SHP77 treated with DMSO at 0.1 percent for 48 hours (cell line): ENCODE measurements around the gene BHLHA15.

Source experiments
- DNase-seq: peaks from one replicate; lab custom pipeline; 2025; lab: John Stamatoyannopoulos, UW

The BHLHA15 gene

GRCh38 chr7:98225913-98226614 is 14.8 kb downstream of the BHLHA15 start:
- no peak for DNase-seq

- DNase-seq = no peak
Measured at GRCh38 chr7:98227939-98228338, 16.7 kb downstream of the BHLHA15 start.

- DNase-seq = no peak
Measured at GRCh38 chr7:98228801-98229200, 17.6 kb downstream of the BHLHA15 start.

DNA sequence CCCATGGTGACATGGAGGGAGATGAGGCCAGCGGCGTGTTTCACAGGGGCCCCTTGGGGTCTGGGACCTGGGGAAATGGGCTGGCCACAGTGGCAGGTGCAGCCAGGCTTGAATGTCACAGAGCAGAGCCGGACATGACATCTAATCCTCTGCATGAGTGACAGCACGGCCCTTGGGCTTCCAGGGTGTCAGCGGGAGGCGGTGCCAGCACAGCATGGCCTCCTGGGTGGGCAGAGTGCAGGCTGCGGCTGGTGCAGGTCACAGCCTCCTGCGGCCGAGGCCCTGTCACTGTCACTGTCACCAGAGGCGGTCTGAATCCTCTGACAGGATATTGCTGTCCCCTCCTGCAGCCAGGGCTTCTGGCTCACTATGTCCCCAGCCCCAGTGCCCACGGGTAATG is 18.2 kb downstream of the BHLHA15 start:
- no peak for DNase-seq

GRCh38 chr7:98229991-98230745 is 18.9 kb downstream of the BHLHA15 start:
- no peak for DNase-seq

- no peak for DNase-seq
Measured at GRCh38 chr7:98230746-98231471, 19.7 kb downstream of the BHLHA15 start.

DNA sequence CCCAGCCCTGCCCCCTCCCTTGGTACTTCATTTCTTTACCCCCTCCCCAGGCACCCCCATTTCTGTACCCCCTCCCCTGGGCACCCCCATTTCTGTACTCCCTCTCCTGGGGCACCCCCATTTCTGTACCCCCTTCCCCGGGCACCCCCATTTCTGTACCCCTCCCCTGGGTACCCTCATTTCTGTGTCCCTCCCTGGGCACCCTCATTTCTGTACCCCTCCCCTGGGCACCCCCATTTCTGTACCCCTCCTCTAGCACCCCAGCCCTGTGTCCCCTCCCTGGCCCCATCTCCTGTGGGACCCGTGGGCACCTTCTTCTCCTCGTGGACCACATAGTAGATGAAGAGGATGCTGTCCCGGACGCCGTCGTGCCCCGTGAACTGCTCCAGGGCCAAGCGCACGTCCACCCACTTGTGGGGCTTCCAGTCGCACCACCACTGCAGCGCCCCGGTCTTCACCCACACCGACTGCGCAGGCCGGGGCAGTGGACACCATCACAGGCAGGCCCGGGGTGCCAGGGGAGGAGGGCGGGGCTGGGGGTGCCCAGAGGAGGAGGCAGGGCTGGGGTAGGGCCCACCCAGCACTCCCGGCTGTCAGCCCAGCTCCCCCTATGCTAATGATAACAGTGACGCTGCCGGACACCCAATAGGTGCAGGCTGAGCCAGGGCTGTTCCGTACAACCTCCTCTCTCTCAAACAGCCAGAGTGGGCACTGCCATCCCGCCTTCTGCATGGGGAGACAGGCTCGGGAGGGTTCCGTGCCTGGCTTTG is 20.4 kb downstream of the BHLHA15 start:
- no peak for DNase-seq

- no peak for DNase-seq
Measured at GRCh38 chr7:98232263-98232585, 21.0 kb downstream of the BHLHA15 start.

DNA sequence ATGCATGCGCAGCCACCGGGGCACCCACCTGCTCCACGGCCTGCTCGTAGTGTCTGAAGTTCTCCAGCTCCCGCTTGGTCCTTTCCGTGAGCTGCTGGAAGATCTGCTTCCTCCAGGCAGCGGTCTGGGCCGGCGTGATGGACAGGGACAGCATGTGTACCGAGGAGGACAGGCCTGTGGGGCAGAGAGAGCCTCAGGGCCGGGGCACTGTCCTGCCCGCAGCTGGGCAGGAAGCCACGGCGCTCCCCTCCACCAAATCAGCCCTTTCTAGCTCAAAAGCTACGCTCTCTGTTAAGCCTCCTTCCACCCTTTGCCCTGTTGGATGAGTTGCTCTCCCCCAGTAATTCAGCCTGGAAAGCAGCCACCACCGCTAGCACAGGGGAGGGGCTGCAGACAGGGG is 21.6 kb downstream of the BHLHA15 start:
- DNase-seq = no peak

DNA sequence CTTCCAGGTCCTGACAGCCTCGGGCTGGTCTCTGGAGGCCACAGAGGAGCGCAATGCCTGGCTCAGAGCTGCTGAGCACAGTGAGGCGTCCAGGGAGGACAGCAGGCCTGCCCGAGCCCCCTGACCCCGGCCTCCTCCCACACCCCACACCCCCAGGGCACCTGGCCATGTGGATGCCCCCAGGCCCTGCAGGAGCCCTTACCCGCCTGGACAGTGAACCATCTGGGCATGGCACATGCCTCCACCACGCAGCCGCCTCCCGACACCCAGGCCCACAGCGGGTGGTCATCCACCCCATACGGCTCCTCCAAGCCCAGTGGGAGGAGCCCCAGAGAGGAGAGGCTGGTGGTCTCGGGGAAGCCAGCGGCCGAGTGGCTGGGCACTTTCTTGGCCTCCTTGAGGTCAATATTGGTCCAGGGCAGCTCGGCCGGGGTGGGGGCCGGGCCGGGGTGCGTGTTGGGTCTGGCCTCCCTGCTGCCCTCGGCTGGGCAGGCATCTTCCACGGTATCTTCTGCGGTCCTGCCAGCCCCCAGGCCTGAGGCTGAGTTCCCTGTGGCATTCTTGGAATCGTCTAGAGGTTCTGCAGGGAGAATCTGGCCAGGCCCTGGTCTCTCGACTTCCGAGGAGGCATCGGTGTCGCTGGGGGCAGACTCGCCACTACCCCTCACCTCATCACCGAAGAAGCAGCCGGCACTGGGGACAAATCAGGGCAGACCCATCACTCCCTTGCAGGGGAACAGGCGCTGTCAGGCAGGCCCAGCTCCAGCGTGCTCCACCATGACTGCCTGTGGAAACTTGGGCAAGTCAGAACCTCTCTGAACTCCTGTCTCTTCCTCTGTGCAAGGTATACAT is 22.2 kb downstream of the BHLHA15 start:
- DNase-seq = no peak

GRCh38 chr7:98234429-98235147 is 23.3 kb downstream of the BHLHA15 start:
- no peak for DNase-seq

- no peak for DNase-seq
Measured at GRCh38 chr7:98235901-98236300, 24.7 kb downstream of the BHLHA15 start.

DNA sequence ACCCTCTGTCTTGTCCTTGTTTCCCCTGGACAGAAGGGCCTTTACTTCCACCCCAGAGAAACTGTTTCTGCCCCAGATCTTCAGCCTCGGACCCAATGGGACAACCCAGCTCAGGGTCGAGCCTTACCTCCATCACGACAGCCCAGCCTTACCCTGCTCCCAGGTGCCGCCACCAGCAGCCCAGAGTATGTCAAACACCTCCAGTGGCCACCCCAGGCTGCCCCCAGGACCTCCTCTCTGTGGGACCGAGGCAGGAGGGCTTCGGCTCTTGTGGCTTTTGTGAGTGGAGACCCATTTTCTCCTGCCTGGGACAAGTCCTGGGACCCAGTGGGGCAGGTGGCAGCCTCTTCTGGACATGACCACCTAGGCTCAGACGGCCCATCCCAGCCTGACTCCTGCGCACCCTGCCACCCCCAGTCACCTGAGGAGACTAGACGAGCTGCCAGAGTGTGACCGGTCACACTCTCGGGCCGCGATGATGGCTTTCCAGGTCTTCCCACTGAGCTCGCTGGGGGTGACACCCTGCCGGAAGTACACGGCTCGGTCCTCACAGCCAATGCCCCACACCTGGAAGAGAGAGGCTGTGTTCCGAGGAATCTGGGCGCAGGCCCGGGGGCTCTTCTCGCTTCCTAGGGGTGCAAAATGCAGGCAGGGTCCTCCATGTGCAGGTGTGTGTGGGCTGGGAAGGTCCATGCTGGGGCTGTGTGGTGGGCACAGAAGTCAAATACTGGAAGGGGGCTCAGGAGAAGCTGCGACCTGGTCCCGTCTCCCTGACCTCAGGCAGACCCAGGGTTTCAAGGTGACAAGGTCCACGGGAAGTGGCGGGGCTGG is 25.3 kb downstream of the BHLHA15 start:
- no peak for DNase-seq

- DNase-seq = no peak
Measured at GRCh38 chr7:98238076-98238475, 26.8 kb downstream of the BHLHA15 start.

- no peak for DNase-seq
Measured at GRCh38 chr7:98238976-98239375, 27.7 kb downstream of the BHLHA15 start.

GRCh38 chr7:98240961-98241673 is 29.9 kb downstream of the BHLHA15 start:
- no peak for DNase-seq

DNA sequence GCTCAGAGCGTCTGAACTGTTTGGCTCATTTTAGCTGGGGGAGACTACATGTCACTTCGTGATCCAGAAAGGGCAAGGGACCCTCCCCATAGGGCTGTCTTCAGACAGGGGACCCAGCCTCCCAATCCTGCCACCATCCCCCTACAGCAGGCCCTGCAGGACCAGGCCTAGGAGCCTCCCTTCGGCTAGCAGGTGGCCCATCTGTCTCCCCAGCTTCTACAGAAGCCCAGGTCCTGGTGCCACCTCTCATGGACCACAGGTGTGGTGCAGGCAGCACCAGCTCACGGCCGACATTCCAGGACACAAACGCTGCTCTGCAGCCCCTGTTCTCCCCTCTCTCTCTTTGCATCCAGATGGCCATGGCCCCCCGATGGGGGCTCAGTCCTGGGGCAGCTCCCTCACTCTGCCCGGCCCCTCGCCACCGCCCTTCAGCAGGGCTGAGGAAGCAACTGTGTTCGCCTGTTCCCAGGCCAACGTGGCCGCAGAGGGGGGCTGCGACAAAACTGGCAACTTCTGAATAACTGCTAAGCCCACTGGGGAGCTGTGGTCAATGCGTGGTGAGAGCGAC is 30.5 kb downstream of the BHLHA15 start:
- no peak for DNase-seq

- no peak for DNase-seq
Measured at GRCh38 chr7:98242342-98242741, 31.1 kb downstream of the BHLHA15 start.

- no peak for DNase-seq
Measured at GRCh38 chr7:98242934-98243333, 31.7 kb downstream of the BHLHA15 start.
